SHP77 (cell line): ENCODE data around the gene ARL2BP.

Source experiments
- DNase-seq, 2 experiments: peaks; one replicate each; lab custom pipeline; 2025; lab: John Stamatoyannopoulos, UW

ARL2BP gene

DNA sequence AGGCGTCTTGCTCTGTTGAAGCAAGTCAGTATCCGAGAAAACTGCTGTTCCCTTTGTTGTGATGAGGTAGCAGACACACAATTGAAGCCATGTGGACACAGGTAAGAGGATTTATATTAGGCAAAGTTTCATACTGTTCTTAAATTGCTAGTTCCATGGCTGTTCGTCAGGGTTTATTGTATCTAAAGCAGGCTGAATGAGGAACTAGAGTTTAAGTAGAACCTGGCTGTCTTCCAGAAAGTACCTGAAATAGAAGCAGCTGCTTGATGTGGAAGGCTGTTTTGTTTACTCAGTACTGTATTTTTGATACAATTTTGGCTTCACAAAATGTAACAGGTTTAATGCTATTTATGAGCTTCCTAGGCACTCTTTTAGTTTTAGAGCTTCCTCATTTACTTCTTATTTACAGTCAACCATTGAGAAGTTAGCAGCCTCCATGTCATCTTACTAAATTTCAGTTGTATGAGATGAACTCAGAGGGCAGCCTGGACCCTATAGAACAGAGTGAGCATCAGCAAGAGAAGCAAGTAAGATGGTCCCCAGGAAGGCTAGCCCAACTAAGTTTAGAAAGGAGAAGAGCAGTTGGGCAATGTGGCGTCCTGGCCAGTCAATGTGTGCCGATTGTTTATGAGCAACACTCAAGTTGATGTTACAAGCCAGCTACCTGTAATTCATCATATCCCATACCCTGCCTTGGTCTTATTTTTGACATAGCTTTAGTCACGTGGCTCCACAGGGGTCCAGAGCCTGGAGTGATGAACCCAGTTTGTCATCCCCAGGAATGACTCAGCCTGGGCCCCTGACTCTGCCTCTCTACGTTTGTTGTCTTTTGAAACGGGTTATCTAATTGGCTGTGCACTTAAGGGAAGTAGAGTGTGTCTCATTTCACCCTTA lies 9.7 kb upstream of the ARL2BP start:
- DNase-seq = peak in 1 of 2 experiments; percentile 38

DNA sequence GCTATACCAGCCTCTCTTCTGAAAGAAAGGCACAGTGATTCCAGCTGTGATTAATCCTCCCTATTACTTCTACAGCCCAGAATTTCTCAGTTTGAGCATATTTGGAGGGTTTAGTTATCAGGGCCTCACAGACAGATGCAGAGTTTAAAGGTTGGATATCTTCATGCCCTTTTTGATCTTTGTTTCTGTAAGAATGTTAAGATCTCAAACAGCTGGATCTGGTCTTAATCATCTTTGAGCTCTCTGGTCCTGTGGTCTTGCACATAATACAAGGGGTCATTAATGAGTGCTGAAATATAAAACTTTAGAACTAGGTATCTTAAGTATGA lies 9.1 kb upstream of the ARL2BP start:
- DNase-seq = no peak

DNA sequence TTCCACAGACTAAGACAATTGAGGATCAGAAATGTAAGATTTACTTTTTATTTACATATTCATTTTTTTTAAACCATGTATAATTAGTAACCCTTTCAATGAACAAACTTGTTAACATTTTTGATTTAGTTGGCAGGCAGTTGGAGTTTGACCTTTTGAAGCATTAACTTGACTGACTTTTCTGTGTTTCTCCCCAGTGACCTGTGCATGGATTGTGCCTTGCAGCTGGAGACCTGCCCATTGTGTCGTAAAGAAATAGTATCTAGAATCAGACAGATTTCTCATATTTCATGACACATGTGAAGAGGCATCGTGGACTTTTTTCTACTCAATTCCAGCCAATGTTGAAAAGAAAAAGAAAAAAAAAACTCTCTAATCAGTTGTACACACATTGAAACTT lies 6.4 kb upstream of the ARL2BP start:
- no peak for DNase-seq

DNA sequence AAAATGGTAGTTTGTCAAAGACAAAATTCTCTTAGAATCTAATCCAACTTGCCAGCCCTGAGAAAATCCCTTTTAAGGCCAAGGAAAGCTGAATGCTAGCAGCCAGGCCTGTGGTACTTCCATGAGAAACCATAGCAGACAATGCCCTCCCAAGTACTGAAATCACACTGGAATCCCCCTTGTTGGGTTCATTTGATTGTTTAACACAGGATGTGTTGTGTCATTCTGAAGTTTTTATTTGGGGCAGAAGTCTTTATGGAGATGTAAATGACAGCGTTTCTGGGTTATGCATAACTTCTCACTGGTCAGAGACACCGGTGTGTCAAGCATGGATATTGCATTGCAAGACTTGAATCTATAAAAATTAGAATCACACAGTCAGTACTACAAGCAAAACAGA lies 6.0 kb upstream of the ARL2BP start:
- DNase-seq = no peak

DNA sequence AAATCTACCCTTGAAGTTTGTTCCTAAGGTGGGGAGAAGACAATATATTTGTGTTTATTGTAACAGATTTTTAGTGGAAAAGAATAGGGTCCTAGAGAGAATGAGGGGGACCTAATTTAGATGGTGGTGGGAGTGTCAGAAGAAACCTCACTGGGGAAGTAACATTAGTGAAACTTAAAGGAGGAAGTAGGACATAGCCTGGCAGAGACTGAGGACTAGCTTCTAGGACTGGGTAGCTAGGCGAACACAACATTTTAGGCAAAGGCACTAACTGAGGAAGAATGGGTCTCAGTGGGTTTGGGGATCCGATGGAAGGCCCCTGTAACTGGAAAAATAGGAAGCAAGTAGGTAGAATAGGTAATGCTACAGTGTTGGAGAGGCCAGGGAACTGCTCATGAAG lies 4.2 kb upstream of the ARL2BP start:
- DNase-seq = no peak

DNA sequence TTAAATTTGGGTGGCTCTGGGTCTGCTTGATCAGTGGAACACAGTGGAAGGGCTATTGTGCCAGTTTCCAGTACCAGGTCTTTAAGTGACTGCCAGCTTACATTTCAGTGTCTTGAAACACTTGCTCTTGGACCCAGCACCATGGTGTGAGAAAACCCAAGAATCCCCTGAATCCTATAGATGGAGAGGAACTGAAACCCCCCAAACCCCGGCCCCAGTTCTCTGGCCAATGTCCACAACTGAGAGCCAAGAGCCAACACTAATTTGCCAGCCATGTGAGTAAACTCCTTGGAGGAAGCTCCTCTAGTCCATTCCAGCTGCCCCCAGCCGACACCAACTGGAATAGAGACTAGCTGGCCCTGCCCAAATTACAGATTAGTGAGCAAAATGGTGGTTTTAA lies 2.4 kb upstream of the ARL2BP start:
- no peak for DNase-seq

DNA sequence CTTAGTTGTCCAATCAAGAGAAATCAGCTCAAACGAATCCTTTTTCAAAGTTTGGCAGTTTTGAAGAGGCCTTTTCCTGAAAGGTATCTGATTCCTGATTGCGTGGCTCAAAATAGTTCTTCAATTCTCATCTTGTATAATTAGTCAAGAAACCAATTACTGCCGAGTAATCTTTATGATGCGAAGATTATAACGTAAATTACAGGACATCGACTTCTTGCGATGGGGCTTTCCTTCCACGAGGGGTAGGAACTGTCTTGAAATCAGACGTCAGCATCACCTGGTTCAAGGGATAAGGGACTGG lies 644 bp upstream of the ARL2BP start:
- no peak for DNase-seq

DNA sequence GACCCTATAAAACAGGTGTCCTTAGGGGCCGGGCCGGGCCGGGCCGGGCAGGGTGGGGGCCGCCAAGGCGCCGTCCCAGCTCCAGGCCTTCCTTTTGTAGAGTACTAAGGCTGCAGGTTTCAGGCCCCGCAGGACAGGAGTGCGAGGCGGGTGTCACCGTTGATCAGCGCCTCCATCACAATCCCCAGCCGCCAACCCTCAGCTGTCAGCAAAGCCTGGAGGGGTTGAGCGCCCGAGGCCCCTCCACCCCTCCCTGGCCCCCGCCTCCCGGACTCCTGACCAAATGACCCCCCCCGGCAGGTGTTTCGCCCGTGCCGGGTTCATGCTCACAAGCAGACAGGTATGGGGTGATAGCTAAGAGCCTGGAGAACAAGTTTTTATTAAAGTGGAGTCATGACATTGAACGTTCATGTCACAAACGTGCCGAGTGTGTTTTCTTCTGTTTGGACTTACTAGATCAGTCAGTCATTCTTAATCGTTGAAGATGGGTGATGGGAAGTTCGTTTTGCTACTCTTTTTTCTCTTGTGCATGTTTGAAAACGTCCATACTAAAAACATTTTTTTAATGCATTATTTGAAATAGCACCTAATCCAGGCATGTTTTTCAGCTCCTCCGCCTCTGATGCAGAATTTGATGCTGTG lies 534 bp downstream of the ARL2BP start:
- peak in 1 of 2 experiments; percentile 37 for DNase-seq

DNA sequence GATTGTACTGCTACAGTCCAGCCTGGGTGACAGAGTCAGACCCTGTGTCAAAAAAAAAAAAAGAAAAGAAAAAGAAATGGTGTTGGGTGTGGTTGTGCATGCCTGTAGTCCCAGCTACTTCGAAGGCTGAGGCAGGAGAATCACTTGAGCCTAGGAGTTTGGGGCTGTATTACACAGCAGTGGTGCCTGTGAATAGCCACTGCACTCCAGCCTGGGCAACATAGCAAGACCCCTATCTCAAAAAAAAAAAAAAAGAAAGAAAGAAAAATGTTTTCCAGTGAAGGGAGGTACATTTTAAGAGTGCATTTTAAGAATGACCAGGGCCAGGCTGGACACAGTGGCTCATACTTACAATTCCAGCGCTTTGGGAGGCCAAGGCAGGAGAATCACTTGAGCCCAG lies 6.3 kb downstream of the ARL2BP start:
- DNase-seq = no peak

DNA sequence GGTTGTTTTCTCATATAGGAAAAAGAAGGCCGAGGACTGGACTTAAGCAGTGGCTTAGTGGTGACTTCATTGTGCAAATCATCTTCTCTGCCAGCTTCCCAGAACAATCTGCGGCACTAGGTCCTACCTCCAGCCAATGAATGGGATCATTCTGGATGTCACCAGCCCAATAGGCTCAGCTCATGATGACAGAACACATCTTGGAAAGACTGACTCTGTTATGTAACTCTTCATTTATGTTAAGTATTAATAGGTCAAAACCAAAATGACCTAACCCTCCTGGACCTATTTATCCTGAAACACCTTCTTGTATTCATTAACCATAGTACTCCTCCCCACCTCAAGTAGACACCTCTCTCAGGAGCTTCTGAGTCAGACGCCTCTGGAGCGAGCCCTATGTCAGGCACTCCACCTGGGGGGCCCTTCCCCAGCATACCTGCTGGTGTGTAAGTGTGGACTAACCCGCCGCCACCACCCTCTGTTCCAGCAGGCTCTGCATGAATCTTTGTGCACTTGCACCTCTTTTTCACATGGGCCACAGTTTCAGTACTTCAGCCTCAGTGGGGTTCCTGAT lies 7.2 kb downstream of the ARL2BP start:
- no peak for DNase-seq

DNA sequence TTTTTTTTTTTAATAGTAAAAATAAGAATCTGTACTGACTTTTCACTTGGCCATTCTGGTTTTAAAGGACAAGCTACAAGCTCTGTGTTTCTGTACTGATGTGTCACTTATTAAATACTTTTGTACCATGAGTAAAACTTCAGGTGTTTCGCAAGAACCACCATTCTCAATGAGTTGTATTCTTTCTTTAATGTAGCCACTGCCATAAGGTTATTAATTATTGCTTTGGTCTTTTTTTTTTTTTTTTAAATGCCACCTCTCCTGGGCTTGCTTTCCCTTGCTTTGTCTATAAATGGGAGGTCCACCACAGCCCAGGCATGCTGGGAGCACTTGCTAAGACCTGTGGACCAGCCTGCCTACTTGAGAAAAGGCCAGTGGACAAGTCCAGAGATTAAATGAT lies 8.4 kb downstream of the ARL2BP start:
- no peak for DNase-seq

DNA sequence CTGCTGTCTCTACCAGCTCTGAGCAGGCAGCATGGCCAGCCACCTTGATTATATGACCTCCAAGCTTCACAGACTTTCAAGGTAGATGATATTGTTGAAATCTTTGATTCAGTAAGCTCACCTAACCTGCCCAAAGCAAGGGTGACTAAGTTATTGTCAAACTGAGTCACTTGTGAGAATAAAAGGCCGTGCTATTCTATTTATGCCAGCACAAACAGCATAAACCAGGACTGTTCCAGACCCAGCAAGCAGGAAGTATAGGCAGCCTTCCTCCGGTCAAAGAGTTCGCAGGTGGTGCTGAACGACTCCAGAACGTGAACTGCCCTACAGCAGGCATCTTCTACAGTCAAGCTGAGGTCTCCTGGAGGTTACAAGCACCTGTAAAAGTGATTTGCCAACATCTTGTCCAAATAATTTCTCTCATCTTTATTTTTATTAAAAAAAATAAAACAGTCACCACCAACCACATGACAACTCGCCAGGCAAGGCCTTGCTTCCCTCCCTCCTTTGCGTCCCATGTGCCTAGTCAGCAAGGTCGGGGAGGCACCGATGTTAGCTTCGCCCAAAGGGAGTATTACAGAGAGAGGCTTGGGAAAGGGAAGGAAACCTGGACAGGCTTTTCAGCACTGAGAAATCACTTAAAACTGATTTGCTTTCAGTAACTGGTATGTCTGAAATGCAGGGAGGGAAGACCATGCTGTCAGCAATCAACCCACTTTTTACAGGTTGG lies 10.8 kb downstream of the ARL2BP start:
- no peak for DNase-seq

DNA sequence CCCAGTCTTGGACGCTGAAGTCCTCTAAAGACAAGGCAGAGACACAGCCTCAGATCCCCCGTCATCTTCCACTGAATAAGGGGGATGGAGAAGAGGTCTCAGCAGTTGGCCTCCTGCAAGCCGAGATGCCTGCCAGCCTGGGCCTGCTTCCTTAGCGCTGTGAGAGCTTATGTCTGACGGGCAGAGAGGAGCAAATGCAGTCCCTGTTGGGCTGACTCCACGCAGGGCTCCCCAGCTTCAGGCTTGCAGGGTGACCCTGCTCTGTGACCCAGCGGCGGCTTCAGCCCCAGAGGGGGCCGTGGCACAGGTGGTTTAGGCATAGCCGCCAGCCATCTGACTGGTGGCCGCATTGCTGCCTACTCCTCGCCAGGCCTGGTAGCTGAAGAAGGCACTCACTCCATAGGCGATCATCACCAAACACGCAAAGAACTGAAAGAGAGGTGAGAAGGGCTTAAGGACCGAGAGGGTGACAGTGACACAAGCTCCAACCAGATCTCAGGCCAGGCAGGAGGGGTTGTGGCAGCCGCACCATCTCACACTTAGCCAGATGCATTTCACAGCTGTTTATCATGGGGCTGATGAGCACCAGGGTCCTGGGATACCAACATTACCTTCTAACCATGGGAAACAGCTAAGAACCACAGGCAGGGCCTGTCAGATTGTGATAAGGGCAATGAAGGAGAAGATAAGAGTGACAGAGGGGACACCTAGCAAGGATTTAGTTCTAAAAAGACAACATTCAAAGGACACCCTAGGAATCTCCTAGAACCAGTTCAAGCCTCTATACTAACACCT lies 11.7 kb downstream of the ARL2BP start:
- DNase-seq = no peak

DNA sequence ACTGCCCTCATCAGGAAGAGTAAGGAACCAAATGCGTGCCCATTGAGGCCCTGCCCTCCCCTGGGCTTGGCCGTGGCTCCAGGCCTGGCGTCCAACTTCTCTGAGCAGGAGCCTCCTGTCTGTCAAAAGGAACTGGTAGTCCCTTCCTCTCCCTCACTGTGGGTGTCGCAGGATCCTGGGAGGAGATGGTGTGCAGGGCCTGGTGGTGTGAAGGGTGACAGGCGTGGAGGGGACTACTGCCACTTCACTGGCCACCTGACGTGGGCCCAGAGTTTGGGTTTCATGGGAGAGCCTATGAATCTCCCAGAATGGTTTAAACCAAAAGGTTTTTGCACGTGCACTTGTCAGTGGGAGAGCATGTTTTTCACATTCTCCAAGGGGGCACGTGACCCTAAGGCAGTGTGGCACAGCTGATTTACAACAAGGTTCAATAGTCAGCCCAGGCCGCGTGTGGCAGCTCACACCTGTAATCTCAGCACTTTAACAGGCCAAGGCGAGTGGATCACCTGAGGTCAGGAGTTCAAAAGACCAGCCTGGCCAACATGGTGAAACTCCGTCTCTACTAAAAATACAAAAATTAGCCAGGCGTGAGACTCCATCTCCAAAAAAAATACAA lies 12.5 kb downstream of the ARL2BP start:
- no peak for DNase-seq

DNA sequence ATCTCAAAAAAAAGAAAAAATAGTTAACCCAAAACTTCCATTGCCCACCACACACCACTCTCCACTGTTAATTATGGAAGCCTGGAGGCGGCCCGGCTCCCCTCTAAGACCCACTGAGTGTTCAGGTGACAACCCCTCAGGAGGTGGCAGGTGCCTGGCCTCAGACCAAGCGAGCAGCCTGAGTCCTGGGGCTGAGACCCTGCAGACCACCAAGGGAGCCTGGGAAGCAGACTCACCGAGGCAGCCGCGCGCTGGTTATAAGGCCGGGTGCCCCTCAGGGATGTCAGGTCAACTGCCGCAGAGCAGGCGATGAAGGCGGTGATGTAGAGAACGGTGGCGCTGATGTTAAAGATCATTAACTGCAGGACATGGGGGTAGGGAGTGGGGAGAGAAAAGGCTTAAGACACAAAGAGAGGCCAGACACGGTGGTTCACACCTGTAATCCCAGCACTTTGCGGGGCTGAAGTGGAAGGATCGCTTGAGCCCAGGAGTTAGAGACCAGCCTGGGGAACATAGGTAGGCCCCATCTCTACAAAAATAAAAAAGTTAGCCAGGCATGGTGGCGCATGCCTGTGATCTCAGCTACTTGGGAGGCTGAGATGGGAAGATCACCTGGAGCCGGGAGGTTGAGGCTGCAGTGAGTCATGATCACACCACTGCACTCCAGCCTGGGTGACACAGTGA lies 13.3 kb downstream of the ARL2BP start:
- DNase-seq = no peak

DNA sequence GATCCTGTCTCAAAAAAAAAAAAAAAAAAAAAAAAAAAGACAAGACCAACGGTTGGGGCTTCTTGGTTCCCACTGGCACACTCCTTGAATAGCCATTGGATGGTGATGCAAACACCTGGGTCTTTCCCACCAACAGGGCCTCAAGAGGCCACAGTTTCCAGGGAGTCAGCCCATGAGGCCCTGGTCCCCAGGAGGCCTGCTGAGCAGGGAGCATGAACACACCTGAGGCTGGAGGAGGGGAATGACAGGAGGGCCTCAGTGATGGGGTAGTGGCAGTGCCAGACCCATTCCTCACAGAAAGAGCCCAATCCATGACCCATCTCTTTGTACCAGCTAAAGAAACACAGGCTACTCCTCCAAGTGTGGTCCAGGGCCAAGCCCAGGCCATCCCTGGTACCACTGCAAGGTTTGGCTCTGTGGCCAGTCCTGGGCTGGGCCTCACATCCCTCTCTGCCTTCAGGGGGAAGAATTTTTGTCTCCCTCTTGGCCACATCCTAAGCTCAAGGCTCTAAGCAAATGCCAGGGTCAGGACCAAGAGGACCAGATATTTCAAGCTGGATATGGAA lies 13.9 kb downstream of the ARL2BP start:
- no peak for DNase-seq

DNA sequence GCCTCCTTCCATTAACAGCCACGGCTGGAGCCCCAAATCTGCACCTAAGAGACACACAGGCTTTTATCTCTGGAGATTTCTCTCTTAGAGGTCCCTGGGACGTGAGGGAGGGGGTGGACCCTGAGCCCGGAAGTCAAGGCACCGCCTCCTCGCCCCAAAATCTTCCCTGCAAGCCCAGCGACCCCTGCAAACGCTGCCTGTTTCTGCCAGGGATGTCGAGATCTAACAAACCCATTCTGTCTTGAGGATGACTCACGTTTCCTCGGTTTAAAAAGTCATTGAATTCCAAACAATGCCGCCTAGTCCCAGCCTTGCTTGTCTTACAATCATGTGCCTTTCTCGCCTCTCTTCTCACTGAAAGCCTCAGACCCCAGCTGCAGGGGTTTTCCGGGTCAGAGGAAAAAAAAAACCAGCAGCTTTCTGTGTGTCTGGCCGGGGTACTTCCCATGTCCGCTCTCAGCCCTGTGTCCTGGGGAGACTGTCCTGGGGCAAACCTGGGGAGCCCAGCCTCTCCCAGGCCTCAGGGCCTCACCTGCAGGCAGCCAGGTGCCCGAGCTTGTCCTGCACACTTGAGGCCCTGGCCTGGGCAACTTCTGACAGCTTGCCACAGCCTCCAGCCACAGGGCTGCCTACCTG lies 15.4 kb downstream of the ARL2BP start:
- no peak for DNase-seq

DNA sequence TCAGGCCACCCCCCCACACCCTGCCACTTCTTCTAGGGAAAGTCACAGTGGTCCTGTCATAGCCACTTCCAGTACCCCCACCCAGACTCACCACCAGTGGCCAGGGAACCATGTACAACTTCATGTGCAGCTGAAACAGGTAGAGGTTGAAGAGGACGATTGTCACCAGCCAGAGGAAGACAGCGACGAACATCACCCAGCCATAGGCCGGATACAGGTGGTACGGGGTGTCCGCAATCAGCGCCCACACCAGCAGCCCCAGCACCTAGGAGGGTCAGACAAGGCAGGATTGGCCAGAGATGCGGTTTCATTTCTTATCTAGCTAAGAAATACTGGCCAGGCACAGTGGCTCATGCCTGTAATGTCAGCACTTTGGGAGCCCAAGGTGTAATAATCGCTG lies 16.7 kb downstream of the ARL2BP start:
- DNase-seq = no peak

DNA sequence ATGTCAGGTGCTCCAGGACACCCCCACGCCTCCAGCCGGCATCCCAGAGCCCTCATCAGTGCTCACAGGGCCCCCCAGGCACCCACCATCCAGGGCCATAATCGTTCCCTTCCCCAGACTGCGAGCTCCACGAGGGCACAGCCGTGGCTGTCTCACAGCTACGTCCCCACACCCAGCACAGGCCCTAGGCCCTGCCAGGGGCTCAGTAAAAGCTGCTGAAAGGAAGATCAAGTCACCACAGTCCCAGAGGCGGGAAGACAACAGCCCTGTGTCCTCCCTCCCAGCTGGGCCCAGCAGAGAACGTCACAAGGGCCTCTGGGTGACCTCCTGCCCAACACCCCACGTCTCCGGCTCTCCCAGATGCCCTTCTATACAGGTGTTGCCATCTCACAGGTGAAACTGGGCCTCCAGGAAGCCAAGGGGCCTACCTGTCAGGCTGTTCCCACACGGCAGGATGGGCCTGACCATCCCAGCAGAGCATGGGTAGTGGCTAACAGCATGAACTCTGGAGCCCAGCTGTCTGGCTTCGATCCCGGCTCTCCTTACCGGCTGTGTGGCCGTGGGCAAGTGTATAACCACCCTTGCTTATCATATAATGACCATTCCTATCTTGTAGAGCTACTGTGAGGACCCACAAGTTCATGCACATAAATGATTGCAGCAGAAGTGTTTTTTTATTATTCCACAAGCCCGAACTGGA lies 17.9 kb downstream of the ARL2BP start:
- no peak for DNase-seq
